Activated CD4-positive, alpha-beta memory T cell treated with anti-CD3 and anti-CD28 coated beads, Interleukin-2, amount 10 ng/mL, durations not matched to agents 7 days and 5 days (primary cell): ENCODE results near the gene GRIN2A. TPM values are rescaled to one million over a fixed set of nuclear protein-coding genes. Genes with fewer than 3 reads are reported as not detected.

ENCODE experiments used
- CTCF ChIA-PET: fragments of 350-600 bp; sonication (Branson Sonifier 250); formaldehyde crosslinking; loops from one replicate; lab custom pipeline; 2021; ENCODE audit warnings: antibody characterized with exemption, inconsistent platforms; lab: Charles Lee
- POLR2A ChIA-PET: fragments of 350-600 bp; sonication (Branson Sonifier 250); formaldehyde crosslinking; loops from one replicate; lab custom pipeline; 2021; ENCODE audit warnings: antibody characterized with exemption; lab: Charles Lee
- DNase-seq: peaks from one replicate; pipeline ENCODE4 v3.0.0-alpha.2; 2020
- H3K27ac Mint-ChIP-seq: one replicate; pipeline ENCODE4 v1.8.0; 2021; ENCODE audit warnings: mild to moderate bottlenecking, mixed read lengths
- H3K27me3 Mint-ChIP-seq: one replicate; pipeline ENCODE4 v1.8.0; 2021; ENCODE audit warnings: mixed read lengths
- H3K36me3 Mint-ChIP-seq: one replicate; pipeline ENCODE4 v1.8.0; 2021; ENCODE audit warnings: low read depth, mixed read lengths
- H3K4me1 Mint-ChIP-seq: one replicate; pipeline ENCODE4 v1.8.0; 2021; ENCODE audit warnings: mixed read lengths
- H3K4me3 Mint-ChIP-seq: one replicate; pipeline ENCODE4 v1.8.0; 2021; ENCODE audit warnings: mild to moderate bottlenecking, mixed read lengths
- H3K9me3 Mint-ChIP-seq: one replicate; pipeline ENCODE4 v1.8.0; 2021; ENCODE audit warnings: mixed read lengths
- total RNA-seq, 2 experiments: library from RNA; stranded (reverse); gene quantifications; one replicate each; pipeline ENCODE4 v1.2.3, GENCODE V29; 2021

The GRIN2A gene
- total RNA-seq, 2 experiments from 2014 or later = not detected

DNA sequence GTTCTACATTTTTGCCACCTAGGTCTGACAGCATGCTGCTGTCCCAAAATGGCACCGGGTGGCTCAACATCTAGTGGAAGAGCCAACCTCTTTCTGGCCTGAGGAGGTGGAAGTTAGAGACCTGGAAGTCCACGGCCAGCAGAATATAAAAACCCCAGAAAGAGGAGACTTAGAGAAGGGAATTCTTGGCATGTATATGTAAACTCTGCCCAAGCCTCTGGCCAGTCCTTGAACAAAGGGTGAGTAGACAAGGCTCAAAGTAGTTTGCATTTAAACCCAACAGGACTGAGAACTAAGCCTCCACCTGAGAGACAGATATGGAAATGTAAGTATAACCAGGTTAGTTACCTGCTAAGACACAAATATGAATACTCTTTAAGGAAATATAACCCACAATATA, 210.3 kb downstream of the GRIN2A start:
- CTCF ChIA-PET = no interaction called here
- Mint-ChIP-seq H3K9me3 (peaks cover 7% of the 10 kb centered on the region), H3K4me1 (no peaks in the 10 kb centered on the region)

GRCh38 chr16:9970796-9971195, 211.4 kb downstream of the GRIN2A start:
- no peak overlapping the region for H3K27ac Mint-ChIP-seq

More for the DNA sequence above, 210.3 kb downstream of the GRIN2A start:
- no peak for DNase-seq
- Mint-ChIP-seq H3K36me3 (no peaks in the 10 kb centered on the region), H3K27ac (no peak overlapping the region), H3K4me3 (no peak overlapping the region), H3K27me3 (no peaks in the 10 kb centered on the region)
- POLR2A ChIA-PET = no interaction called here

DNA sequence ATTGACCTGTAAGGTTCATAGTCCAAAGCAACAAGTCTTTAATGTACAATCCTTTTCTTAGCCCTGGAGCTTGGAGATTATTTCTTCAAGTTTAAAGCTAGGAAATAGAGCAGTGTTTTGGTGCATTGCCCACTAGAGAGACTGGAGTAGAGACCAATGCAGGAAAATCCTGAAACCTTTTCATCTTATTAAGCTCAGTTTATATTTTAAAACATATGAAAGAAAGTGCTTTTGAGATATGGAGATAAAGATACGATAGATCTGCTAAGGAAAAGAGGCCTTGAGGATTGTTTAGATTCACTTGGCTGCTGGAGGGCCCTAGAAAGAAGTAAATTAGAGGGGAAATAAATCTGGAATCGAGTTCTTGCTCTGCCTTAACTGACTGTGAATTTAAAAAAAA, 212.0 kb downstream of the GRIN2A start:
- no peaks in the 10 kb centered on the region for H3K36me3 Mint-ChIP-seq
- no peaks in the 10 kb centered on the region for H3K27me3 Mint-ChIP-seq
- POLR2A ChIA-PET = no interaction called here
- peaks cover 8% of the 10 kb centered on the region for H3K9me3 Mint-ChIP-seq
- DNase-seq = no peak
- H3K27ac Mint-ChIP-seq = no peak overlapping the region
- no peak overlapping the region for H3K4me3 Mint-ChIP-seq
- CTCF ChIA-PET = no interaction called here
- no peaks in the 10 kb centered on the region for H3K4me1 Mint-ChIP-seq

More at GRCh38 chr16:9970796-9971195, 211.4 kb downstream of the GRIN2A start:
- DNase-seq = no peak
- Mint-ChIP-seq H3K36me3 (no peaks in the 10 kb centered on the region), H3K4me1 (no peaks in the 10 kb centered on the region), H3K4me3 (no peak overlapping the region), H3K9me3 (peaks cover 8% of the 10 kb centered on the region), H3K27me3 (no peaks in the 10 kb centered on the region)
- ChIA-PET POLR2A (no interaction called here), CTCF (no interaction called here)

DNA sequence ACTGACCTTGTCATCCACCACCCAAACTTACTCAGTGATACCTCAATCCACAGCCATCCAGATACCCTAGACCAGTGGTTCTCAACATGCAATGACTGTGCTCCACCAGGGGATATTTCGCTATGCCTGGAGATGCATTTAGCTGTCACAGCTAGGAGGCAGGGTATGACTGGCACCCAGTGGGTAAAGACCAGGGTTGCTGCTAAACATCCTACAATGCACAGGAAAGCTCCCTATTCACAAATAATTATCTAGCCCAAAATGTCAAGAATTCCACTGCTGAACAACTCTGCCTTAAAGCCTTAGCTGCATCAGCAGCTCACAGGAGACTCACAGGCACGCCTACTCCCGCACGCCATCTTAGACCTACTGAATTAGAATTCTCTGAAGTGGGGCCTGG, 212.6 kb downstream of the GRIN2A start:
- DNase-seq = no peak
- no peaks in the 10 kb centered on the region for H3K4me1 Mint-ChIP-seq
- CTCF ChIA-PET = no interaction called here
- no peak overlapping the region for H3K4me3 Mint-ChIP-seq
- H3K27ac Mint-ChIP-seq = no peak overlapping the region
- H3K36me3 Mint-ChIP-seq = no peaks in the 10 kb centered on the region
- H3K27me3 Mint-ChIP-seq = no peaks in the 10 kb centered on the region
- peaks cover 8% of the 10 kb centered on the region for H3K9me3 Mint-ChIP-seq
- POLR2A ChIA-PET = no interaction called here

GRCh38 chr16:9966569-9967157, 215.6 kb downstream of the GRIN2A start:
- DNase-seq = no peak
- H3K27me3 Mint-ChIP-seq = no peaks in the 10 kb centered on the region
- no peaks in the 10 kb centered on the region for H3K4me1 Mint-ChIP-seq
- POLR2A ChIA-PET = no interaction called here
- H3K27ac Mint-ChIP-seq = no peak overlapping the region
- no peaks in the 10 kb centered on the region for H3K36me3 Mint-ChIP-seq
- H3K9me3 Mint-ChIP-seq = peaks cover 11% of the 10 kb centered on the region
- CTCF ChIA-PET = no interaction called here
- no peak overlapping the region for H3K4me3 Mint-ChIP-seq

GRCh38 chr16:9965079-9965478, 217.1 kb downstream of the GRIN2A start:
- no peak overlapping the region for H3K4me3 Mint-ChIP-seq
- H3K27me3 Mint-ChIP-seq = no peaks in the 10 kb centered on the region
- H3K4me1 Mint-ChIP-seq = no peaks in the 10 kb centered on the region
- POLR2A ChIA-PET = no interaction called here
- DNase-seq = no peak
- CTCF ChIA-PET = no interaction called here
- H3K9me3 Mint-ChIP-seq = peaks cover 11% of the 10 kb centered on the region
- H3K27ac Mint-ChIP-seq = no peak overlapping the region
- H3K36me3 Mint-ChIP-seq = no peaks in the 10 kb centered on the region

DNA sequence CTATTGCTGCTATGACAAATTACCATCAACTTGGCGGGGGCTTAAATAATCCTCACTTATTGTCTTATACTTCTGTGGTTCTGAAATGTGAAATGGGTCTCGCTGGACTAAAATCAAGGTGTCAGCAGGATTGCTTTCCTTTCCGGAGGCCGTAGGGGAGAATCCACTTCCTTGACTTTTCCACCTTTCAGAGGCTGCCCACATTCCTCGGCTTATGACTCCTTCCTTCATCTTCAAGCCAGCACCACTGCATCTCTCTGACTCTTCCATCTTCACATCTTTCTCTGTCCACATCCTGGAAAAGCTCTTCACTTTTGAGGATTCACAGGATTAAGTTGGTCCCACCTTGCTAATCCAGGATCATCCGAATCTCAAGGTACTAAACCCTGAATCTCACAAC, 217.8 kb downstream of the GRIN2A start:
- Mint-ChIP-seq H3K27me3 (no peaks in the 10 kb centered on the region), H3K27ac (no peak overlapping the region), H3K36me3 (no peaks in the 10 kb centered on the region), H3K4me1 (no peaks in the 10 kb centered on the region), H3K9me3 (peaks cover 11% of the 10 kb centered on the region), H3K4me3 (no peak overlapping the region)
- no peak for DNase-seq
- POLR2A ChIA-PET = no interaction called here
- CTCF ChIA-PET = no interaction called here

DNA sequence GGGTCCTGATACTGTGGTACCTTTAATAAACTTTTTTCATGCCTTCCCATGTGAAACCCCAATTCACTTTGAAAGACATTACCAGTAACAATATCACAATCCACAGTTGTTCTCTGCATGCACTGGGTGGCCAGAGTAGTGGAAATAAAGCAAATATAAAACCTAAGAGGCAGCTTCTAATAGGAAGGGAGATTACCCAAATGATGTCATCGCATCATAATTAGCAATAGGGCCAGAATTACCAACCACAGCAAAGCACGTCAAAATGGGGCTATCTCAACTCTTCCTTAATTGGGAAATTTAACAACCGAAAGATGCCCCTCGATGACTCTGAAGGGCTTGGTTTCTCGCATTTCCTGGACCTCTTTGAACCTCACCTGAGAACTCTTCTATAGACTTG, 224.8 kb downstream of the GRIN2A start:
- Mint-ChIP-seq H3K4me1 (no peaks in the 10 kb centered on the region), H3K36me3 (no peaks in the 10 kb centered on the region), H3K27ac (no peak overlapping the region), H3K4me3 (no peak overlapping the region), H3K9me3 (peaks cover 3% of the 10 kb centered on the region), H3K27me3 (no peaks in the 10 kb centered on the region)
- POLR2A ChIA-PET = no interaction called here
- no peak for DNase-seq
- CTCF ChIA-PET = no interaction called here

- H3K27me3 Mint-ChIP-seq = no peaks in the 10 kb centered on the region
- no peak for DNase-seq
- no peaks in the 10 kb centered on the region for H3K4me1 Mint-ChIP-seq
- H3K36me3 Mint-ChIP-seq = no peaks in the 10 kb centered on the region
- POLR2A ChIA-PET = no interaction called here
- CTCF ChIA-PET = no interaction called here
- no peak overlapping the region for H3K4me3 Mint-ChIP-seq
- peaks cover 3% of the 10 kb centered on the region for H3K9me3 Mint-ChIP-seq
- H3K27ac Mint-ChIP-seq = no peak overlapping the region
Measured at GRCh38 chr16:9957002-9957401, 225.2 kb downstream of the GRIN2A start.

GRCh38 chr16:9955677-9956076, 226.6 kb downstream of the GRIN2A start:
- DNase-seq = no peak
- Mint-ChIP-seq H3K4me3 (no peak overlapping the region), H3K9me3 (peaks cover 7% of the 10 kb centered on the region), H3K36me3 (no peaks in the 10 kb centered on the region), H3K27ac (no peak overlapping the region), H3K4me1 (no peaks in the 10 kb centered on the region), H3K27me3 (no peaks in the 10 kb centered on the region)
- POLR2A ChIA-PET = no interaction called here
- CTCF ChIA-PET = no interaction called here

DNA sequence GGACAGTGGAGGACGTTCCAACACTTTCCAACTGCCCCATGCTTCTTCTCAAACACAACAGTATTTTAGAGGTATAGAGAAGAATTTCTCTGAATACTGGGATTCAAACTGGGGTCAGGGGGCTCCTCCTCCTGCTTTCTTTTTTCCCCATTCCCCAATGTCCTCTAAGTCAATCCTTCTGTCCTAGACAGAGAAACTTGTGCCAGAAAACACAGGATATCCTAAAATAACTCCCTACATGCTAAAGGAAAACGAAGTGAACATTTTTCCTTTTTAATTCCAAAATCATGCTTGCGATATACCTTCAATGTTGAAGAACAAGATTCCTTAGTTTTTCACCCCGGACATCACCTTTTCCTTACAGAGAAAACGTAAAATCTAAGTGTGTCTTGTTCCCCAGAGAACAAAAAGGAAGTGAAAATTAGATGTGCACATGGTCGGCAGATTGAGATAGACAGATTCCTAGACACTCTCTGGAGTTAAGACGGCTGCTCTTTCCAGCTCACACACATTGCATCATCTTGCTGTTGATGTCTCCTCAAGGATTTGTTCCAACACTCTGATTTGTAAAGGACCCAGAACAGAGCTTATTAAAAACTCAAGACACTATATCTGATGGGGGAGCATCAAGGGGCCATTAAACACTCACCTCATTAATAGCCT, 228.2 kb downstream of the GRIN2A start:
- no peaks in the 10 kb centered on the region for H3K27me3 Mint-ChIP-seq
- no peak overlapping the region for H3K4me3 Mint-ChIP-seq
- POLR2A ChIA-PET = no interaction called here
- no peaks in the 10 kb centered on the region for H3K4me1 Mint-ChIP-seq
- no peak for DNase-seq
- peaks cover 12% of the 10 kb centered on the region for H3K9me3 Mint-ChIP-seq
- H3K36me3 Mint-ChIP-seq = no peaks in the 10 kb centered on the region
- no peak overlapping the region for H3K27ac Mint-ChIP-seq
- CTCF ChIA-PET = no interaction called here

- ChIA-PET POLR2A (no interaction called here), CTCF (no interaction called here)
- Mint-ChIP-seq H3K4me1 (no peaks in the 10 kb centered on the region), H3K9me3 (peaks cover 18% of the 10 kb centered on the region), H3K27ac (no peak overlapping the region), H3K27me3 (no peaks in the 10 kb centered on the region), H3K36me3 (no peaks in the 10 kb centered on the region), H3K4me3 (no peak overlapping the region)
- no peak for DNase-seq
Measured at GRCh38 chr16:9950658-9951057, 231.6 kb downstream of the GRIN2A start.

DNA sequence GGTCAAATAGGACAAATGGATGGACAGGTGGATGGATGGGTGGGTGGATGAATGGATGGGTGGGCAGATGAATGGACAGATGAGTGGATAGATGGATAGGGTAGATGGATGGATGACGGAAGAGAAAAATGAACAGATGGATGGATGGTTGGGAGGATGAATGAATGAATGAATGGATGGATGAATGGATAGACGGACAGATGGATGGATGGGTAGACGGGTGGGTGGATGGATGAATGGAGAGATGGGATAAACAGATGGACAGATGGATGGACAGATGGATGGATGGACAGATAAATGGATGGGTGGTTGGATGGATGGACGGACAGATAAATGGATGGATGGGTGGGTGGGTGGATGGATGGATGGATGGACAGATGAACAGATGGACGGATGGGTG, 232.8 kb downstream of the GRIN2A start:
- ChIA-PET POLR2A (no interaction called here), CTCF (no interaction called here)
- Mint-ChIP-seq H3K36me3 (no peaks in the 10 kb centered on the region), H3K27ac (no peak overlapping the region), H3K9me3 (peaks cover 21% of the 10 kb centered on the region), H3K27me3 (no peaks in the 10 kb centered on the region), H3K4me3 (no peak overlapping the region), H3K4me1 (no peaks in the 10 kb centered on the region)
- no peak for DNase-seq

- POLR2A ChIA-PET = no interaction called here
Measured at GRCh38 chr16:9948933-9949332, 233.3 kb downstream of the GRIN2A start.

More at GRCh38 chr16:9948933-9949332, 233.3 kb downstream of the GRIN2A start:
- Mint-ChIP-seq H3K27ac (no peak overlapping the region), H3K4me1 (no peaks in the 10 kb centered on the region), H3K4me3 (no peak overlapping the region), H3K9me3 (peaks cover 18% of the 10 kb centered on the region), H3K36me3 (no peaks in the 10 kb centered on the region), H3K27me3 (no peaks in the 10 kb centered on the region)
- CTCF ChIA-PET = no interaction called here
- DNase-seq = no peak
